Calu3 (cell line): Measurements from ENCODE around the gene UPK3A. TPM values are rescaled to one million over a fixed set of nuclear protein-coding genes. Genes with fewer than 3 reads are reported as not detected.
"Not testable (repeated sequence)": the region's sequence is repeated elsewhere in the genome, so short reads cannot be mapped to it uniquely, and the experiment has no call there.

Source experiments
- BruUV-seq: library from RNA; stranded (reverse); fragments of 400-500 nt; replicated peaks from 2 replicates; lab custom pipeline; 2021; lab: Mats Ljungman, UMichigan
- CTCF ChIA-PET: fragments of 300-600 bp; sonication (Branson Sonifier 250); formaldehyde crosslinking; loops from one replicate; lab custom pipeline; 2022; ENCODE audit warnings: antibody characterized with exemption; lab: Charles Lee
- DNase-seq: peaks from one replicate; pipeline ENCODE4 v3.0.0; 2022
- H3K27ac Mint-ChIP-seq: one replicate; pipeline ENCODE4 v1.8.0; 2022; ENCODE audit warnings: mixed read lengths; ENCODE audit not compliant: unreplicated experiment
- H3K27me3 Mint-ChIP-seq: one replicate; pipeline ENCODE4 v1.8.0; 2022; ENCODE audit warnings: mixed read lengths; ENCODE audit not compliant: unreplicated experiment
- H3K36me3 Mint-ChIP-seq: one replicate; pipeline ENCODE4 v1.8.0; 2022; ENCODE audit warnings: mild to moderate bottlenecking, moderate library complexity, mixed read lengths; ENCODE audit not compliant: insufficient read depth, unreplicated experiment
- H3K4me1 Mint-ChIP-seq: one replicate; pipeline ENCODE4 v1.8.0; 2022; ENCODE audit warnings: mild to moderate bottlenecking, low read depth, mixed read lengths; ENCODE audit not compliant: unreplicated experiment
- H3K4me3 Mint-ChIP-seq: one replicate; pipeline ENCODE4 v1.8.0; 2022; ENCODE audit warnings: mild to moderate bottlenecking, low read depth, moderate library complexity, mixed read lengths; ENCODE audit not compliant: unreplicated experiment
- H3K9me3 Mint-ChIP-seq: one replicate; pipeline ENCODE4 v1.8.0; 2022; ENCODE audit warnings: low read depth, mixed read lengths; ENCODE audit not compliant: unreplicated experiment
- CTCF ChIP-seq: fragments of 200-600 bp; IDR thresholded peaks from one replicate; pipeline ENCODE4 v1.8.0; 2022; ENCODE audit warnings: antibody characterized with exemption; ENCODE audit not compliant: unreplicated experiment
- intact Hi-C: fragments of 100-400 bp; cut with micrococcal nuclease; formaldehyde crosslinking; loops from one replicate; pipeline ENCODE4 v1.10.0; 2022; ENCODE audit not compliant: unreplicated experiment
- total RNA-seq: library from RNA; stranded (reverse); gene quantifications from 2 replicates; pipeline ENCODE4 v1.2.3, GENCODE V29; 2022

The UPK3A gene
- total RNA-seq, 1 experiment from 2014 or later: not detected

GRCh38 chr22:45323695-45324094, 38.9 kb downstream of the UPK3A start:
- CTCF ChIA-PET: interaction anchor here (0.6 to 0.7 kb wide), 2 partner anchors 9 to 74 kb away, joined by 3 read pairs; no protein-coding TSS in a partner anchor
- Mint-ChIP-seq H3K27me3 (no peaks in the 10 kb centered on the region), H3K4me1 (peaks cover 3% of the 10 kb centered on the region), H3K27ac (no peak overlapping the region), H3K9me3 (peaks cover 2% of the 10 kb centered on the region), H3K4me3 (no peak overlapping the region), H3K36me3 (peaks cover 20% of the 10 kb centered on the region)
- TF ChIP-seq CTCF: no peak
- no peak for DNase-seq
- BruUV-seq: no TSS peak
- intact Hi-C loops: no loop called here

DNA sequence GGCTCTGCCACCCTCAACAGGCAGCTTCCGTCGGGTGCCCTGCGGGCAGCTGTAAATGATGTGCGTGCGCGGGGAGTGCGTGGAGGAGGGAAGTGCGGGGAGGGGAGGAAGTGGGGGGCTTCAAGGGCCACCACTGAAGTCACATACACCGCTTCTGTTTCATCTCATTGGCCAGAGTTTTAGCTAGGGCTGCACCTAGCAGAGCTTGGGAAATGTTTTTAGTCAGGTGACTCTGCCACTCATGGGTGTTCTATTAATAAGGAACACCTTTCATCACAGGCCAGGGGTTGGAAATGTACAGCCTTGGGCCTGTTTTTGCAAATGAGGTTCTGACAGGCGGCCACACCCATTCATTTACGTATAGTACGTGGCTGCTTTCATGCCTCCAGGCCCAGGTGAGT, 39.6 kb downstream of the UPK3A start:
- Mint-ChIP-seq H3K27ac (no peak overlapping the region), H3K4me1 (no peaks in the 10 kb centered on the region), H3K4me3 (no peak overlapping the region), H3K27me3 (no peaks in the 10 kb centered on the region), H3K36me3 (peaks cover 20% of the 10 kb centered on the region), H3K9me3 (peaks cover 2% of the 10 kb centered on the region)
- no TSS peak for BruUV-seq
- CTCF ChIA-PET: no interaction called here
- intact Hi-C loops: no loop called here
- TF ChIP-seq CTCF: no peak
- no peak for DNase-seq

GRCh38 chr22:45328261-45328660, 43.5 kb downstream of the UPK3A start:
- DNase-seq, H3K9me3 Mint-ChIP-seq, CTCF ChIA-PET, H3K4me3 Mint-ChIP-seq, BruUV-seq, H3K27ac Mint-ChIP-seq, H3K4me1 Mint-ChIP-seq, intact Hi-C loops, H3K27me3 Mint-ChIP-seq: not testable (repeated sequence)
- H3K36me3 Mint-ChIP-seq: peaks cover 16% of the 10 kb centered on the region

DNA sequence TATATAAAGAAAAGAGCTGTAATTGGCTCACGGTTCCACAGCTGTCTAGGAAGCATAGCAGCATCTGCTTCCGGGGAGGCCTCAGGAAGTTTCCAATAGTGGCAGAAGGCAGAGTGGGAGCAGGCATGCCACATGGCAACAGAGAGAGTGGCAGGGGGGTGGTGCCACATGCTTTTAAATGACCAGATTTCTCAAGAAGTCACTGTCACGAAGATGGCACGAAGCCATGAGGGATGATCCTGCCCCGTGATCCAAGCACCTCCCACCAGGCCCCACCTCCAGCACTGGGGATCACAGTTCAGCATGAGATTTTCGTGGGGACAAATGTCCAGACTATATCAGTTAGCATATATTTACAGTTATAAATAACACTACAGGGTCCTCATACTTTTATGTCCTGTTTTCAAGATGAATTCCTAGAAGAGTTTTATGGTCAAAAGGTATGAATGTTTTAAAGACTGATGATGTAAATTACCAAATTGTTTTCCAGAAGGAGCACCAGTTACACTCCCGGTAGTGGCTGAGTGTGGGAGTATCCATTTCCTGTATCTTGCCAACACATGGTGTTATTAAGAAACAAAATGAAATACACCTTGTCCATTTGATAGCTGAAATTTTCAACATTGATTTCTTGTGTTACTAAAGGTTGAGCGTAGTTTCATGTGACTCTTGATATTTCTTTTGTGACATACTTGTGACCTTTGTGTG, 44.2 kb downstream of the UPK3A start:
- no peak overlapping the region for H3K4me3 Mint-ChIP-seq
- no peaks in the 10 kb centered on the region for H3K4me1 Mint-ChIP-seq
- H3K27ac Mint-ChIP-seq: no peak overlapping the region
- TF ChIP-seq CTCF: no peak
- H3K36me3 Mint-ChIP-seq: peaks cover 11% of the 10 kb centered on the region
- H3K9me3 Mint-ChIP-seq: peaks cover 2% of the 10 kb centered on the region
- CTCF ChIA-PET: no interaction called here
- DNase-seq: no peak
- intact Hi-C loops: no loop called here
- BruUV-seq: no TSS peak
- H3K27me3 Mint-ChIP-seq: no peaks in the 10 kb centered on the region

DNA sequence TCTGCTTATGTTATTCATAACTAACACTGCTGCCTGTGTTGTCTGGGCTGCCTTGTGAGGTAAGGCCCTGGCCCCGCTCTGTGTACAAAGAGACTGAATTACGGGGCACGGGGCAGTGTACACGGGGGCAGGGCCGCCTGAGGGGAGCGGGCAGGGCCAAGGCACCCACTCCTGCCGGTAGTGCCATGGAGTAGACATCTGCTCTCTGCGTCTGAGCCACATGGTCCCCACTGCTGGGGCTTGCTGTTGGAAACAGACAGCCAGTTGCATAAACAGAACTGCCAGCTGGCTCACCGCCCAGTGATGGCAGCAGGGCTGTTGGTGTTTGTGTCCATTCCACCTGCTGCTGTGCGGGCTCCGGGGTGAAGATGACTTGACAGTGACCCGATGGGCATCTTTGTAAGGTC, 44.8 kb downstream of the UPK3A start:
- no peak for TF ChIP-seq CTCF
- no peak for DNase-seq
- Mint-ChIP-seq H3K9me3 (peaks cover 2% of the 10 kb centered on the region), H3K4me3 (no peak overlapping the region), H3K4me1 (no peaks in the 10 kb centered on the region), H3K27me3 (no peaks in the 10 kb centered on the region), H3K27ac (no peak overlapping the region), H3K36me3 (peaks cover 11% of the 10 kb centered on the region)
- BruUV-seq: no TSS peak
- CTCF ChIA-PET: no interaction called here
- intact Hi-C loops: no loop called here
